Astrocyte (in vitro differentiated cells and primary cell): ENCODE data around the gene C16orf96. TPM values are rescaled to one million over a fixed set of nuclear protein-coding genes. Genes with fewer than 3 reads are reported as not detected.

Experiments used
- DNase-seq: peaks from one replicate; pipeline ENCODE4 v3.0.0-alpha.2; 2010; ENCODE audit warnings: low read depth
- FAIRE-seq: peaks from 2 replicates; lab custom pipeline; 2011; peaks lifted over from hg19 to GRCh38; lab: Jason Lieb, UNC
- H2AFZ ChIP-seq: 2 replicates; pipeline ENCODE4 v1.6.0; 2012; ENCODE audit warnings: low read depth, low read length, inconsistent platforms
- H3K27ac ChIP-seq: 2 replicates; pipeline ENCODE4 v1.5.1; 2011; ENCODE audit warnings: low read depth, low read length, inconsistent platforms
- H3K27me3 ChIP-seq: 2 replicates; pipeline ENCODE4 v1.6.0; 2011; ENCODE audit warnings: low read length, inconsistent platforms; ENCODE audit not compliant: insufficient read depth
- H3K36me3 ChIP-seq: 2 replicates; pipeline ENCODE4 v1.5.1; 2011; ENCODE audit warnings: low read length, inconsistent platforms; ENCODE audit not compliant: insufficient read depth
- H3K4me1 ChIP-seq: 2 replicates; pipeline ENCODE4 v1.5.1; 2011; ENCODE audit warnings: low read length, inconsistent platforms; ENCODE audit not compliant: insufficient read depth
- H3K4me2 ChIP-seq: 2 replicates; pipeline ENCODE4 v1.6.0; 2012; ENCODE audit warnings: low read length, inconsistent platforms
- H3K4me3 ChIP-seq: 2 replicates; pipeline ENCODE4 v1.5.1; 2011; ENCODE audit warnings: low read depth, mild to moderate bottlenecking, low read length, inconsistent platforms; ENCODE audit not compliant: insufficient read depth
- H3K79me2 ChIP-seq: 2 replicates; pipeline ENCODE4 v1.6.0; 2012; ENCODE audit warnings: mild to moderate bottlenecking, low read length, inconsistent platforms; ENCODE audit not compliant: insufficient read depth
- H3K9ac ChIP-seq: 2 replicates; pipeline ENCODE4 v1.6.0; 2012; ENCODE audit warnings: mild to moderate bottlenecking, low read length, inconsistent platforms
- H3K9me3 ChIP-seq: 2 replicates; pipeline ENCODE4 v1.5.1; 2012; ENCODE audit warnings: low read depth, mild to moderate bottlenecking, low read length, inconsistent platforms; ENCODE audit not compliant: insufficient read depth
- H4K20me1 ChIP-seq: 2 replicates; pipeline ENCODE4 v1.6.0; 2012; ENCODE audit warnings: low read length, inconsistent platforms; ENCODE audit not compliant: insufficient read depth
- H3K27ac Mint-ChIP-seq: one replicate; pipeline ENCODE4 v1.8.0; 2021; ENCODE audit warnings: mild to moderate bottlenecking, mixed read lengths; ENCODE audit not compliant: unreplicated experiment
- H3K27me3 Mint-ChIP-seq: one replicate; pipeline ENCODE4 v1.8.0; 2021; ENCODE audit warnings: low read depth, mixed read lengths; ENCODE audit not compliant: unreplicated experiment
- H3K36me3 Mint-ChIP-seq: one replicate; pipeline ENCODE4 v1.8.0; 2021; ENCODE audit warnings: low read depth, mixed read lengths; ENCODE audit not compliant: unreplicated experiment
- H3K4me1 Mint-ChIP-seq: one replicate; pipeline ENCODE4 v1.8.0; 2021; ENCODE audit warnings: low read depth, mixed read lengths; ENCODE audit not compliant: unreplicated experiment
- H3K4me3 Mint-ChIP-seq: one replicate; pipeline ENCODE4 v1.8.0; 2021; ENCODE audit warnings: mild to moderate bottlenecking, moderate library complexity, mixed read lengths; ENCODE audit not compliant: unreplicated experiment
- H3K9me3 Mint-ChIP-seq: one replicate; pipeline ENCODE4 v1.8.0; 2021; ENCODE audit warnings: mild to moderate bottlenecking, mixed read lengths; ENCODE audit not compliant: unreplicated experiment
- EZH2 ChIP-seq: IDR thresholded peaks from 2 replicates; pipeline ENCODE4 v1.6.1; 2012; ENCODE audit warnings: mild to moderate bottlenecking, low read length, inconsistent platforms; ENCODE audit not compliant: insufficient read depth
- total RNA-seq: library from RNA; stranded (reverse); gene quantifications from 2 replicates; pipeline ENCODE4 v1.2.1, GENCODE V29; 2021
- TF ChIP-seq, protein P1 (sequence below): IDR thresholded peaks from 2 replicates; pipeline ENCODE4 v1.5.1; 2011; ENCODE audit warnings: low read depth, mild to moderate bottlenecking, inconsistent platforms, low read length, moderate library complexity; ENCODE audit not compliant: insufficient read depth

Gene C16orf96
- total RNA-seq, 1 donor from 2014 or later = 0.20 TPM

DNA sequence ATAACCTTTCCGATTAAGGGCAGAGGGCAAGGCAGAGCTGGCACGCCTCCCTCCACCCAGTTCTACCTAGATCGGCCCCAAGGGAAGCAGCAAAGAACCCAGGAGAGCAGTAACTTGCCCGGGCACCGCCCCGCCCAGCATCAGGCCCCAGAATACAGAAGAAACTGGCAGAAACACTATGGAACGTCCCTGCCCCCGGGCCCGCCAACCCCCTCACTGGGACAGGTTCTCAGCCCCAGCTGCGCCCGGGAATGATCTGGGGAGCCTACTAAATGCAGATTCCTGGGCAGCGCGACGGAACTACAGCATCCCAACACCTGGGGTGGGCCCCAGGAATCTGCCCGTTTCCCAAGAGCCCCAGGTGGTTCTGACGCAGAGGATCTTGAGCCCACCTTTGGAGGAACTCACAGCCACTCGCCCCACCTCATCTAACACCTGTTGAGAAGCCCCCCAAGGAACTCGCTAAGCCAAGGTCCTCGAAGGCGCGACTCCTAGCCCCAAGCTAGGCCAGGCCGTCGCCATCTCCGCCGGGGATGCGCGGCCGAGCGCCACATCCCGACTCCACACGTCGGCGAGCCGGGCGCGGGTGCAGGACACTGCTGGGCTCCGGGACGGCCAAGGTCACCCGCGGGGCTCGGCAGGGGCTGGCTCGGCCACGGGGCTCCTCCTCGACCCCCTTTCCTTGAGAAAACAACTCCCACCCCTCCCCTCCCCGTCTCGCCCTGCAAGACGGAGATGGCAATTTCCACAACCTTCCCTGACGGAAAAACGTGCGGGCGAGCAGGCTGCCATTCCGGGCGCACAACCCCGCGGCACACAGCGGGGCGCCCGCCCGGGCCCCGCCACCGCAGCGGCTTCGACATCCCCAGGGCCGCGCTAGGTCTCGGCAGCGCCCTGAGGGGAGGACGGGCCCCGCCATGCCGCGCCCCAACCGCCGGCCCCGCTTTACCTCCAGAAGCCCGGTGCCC lies 18.5 kb upstream of the C16orf96 start:
- no peaks in the 10 kb centered on the region for H3K36me3 ChIP-seq
- FAIRE-seq (no peak), DNase-seq (no peak)
- H3K4me2 ChIP-seq = peak overlapping the region; percentile 93
- peaks cover 7% of the 10 kb centered on the region for H3K9me3 Mint-ChIP-seq
- H3K9me3 ChIP-seq = peaks cover 7% of the 10 kb centered on the region
- peak overlapping the region; percentile 75 for H3K9ac ChIP-seq
- H3K4me3 Mint-ChIP-seq = peak overlapping the region; percentile 91
- peaks cover 11% of the 10 kb centered on the region for H3K4me1 Mint-ChIP-seq
- no peaks in the 10 kb centered on the region for H3K4me1 ChIP-seq
- no peaks in the 10 kb centered on the region for H3K27me3 ChIP-seq
- H3K27ac ChIP-seq = no peak overlapping the region
- peak overlapping the region; percentile 85 for H3K27ac Mint-ChIP-seq
- H3K4me3 ChIP-seq = peak overlapping the region; percentile 69
- peaks cover 23% of the 10 kb centered on the region for H4K20me1 ChIP-seq
- H3K79me2 ChIP-seq = peaks cover 31% of the 10 kb centered on the region
- H2AFZ ChIP-seq = peak overlapping the region; percentile 70
- H3K27me3 Mint-ChIP-seq = no peaks in the 10 kb centered on the region
- no peak for TF ChIP-seq EZH2
- TF ChIP-seq, protein P1, sequence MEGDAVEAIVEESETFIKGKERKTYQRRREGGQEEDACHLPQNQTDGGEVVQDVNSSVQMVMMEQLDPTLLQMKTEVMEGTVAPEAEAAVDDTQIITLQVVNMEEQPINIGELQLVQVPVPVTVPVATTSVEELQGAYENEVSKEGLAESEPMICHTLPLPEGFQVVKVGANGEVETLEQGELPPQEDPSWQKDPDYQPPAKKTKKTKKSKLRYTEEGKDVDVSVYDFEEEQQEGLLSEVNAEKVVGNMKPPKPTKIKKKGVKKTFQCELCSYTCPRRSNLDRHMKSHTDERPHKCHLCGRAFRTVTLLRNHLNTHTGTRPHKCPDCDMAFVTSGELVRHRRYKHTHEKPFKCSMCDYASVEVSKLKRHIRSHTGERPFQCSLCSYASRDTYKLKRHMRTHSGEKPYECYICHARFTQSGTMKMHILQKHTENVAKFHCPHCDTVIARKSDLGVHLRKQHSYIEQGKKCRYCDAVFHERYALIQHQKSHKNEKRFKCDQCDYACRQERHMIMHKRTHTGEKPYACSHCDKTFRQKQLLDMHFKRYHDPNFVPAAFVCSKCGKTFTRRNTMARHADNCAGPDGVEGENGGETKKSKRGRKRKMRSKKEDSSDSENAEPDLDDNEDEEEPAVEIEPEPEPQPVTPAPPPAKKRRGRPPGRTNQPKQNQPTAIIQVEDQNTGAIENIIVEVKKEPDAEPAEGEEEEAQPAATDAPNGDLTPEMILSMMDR = no peak
- peaks cover 22% of the 10 kb centered on the region for H3K36me3 Mint-ChIP-seq

DNA sequence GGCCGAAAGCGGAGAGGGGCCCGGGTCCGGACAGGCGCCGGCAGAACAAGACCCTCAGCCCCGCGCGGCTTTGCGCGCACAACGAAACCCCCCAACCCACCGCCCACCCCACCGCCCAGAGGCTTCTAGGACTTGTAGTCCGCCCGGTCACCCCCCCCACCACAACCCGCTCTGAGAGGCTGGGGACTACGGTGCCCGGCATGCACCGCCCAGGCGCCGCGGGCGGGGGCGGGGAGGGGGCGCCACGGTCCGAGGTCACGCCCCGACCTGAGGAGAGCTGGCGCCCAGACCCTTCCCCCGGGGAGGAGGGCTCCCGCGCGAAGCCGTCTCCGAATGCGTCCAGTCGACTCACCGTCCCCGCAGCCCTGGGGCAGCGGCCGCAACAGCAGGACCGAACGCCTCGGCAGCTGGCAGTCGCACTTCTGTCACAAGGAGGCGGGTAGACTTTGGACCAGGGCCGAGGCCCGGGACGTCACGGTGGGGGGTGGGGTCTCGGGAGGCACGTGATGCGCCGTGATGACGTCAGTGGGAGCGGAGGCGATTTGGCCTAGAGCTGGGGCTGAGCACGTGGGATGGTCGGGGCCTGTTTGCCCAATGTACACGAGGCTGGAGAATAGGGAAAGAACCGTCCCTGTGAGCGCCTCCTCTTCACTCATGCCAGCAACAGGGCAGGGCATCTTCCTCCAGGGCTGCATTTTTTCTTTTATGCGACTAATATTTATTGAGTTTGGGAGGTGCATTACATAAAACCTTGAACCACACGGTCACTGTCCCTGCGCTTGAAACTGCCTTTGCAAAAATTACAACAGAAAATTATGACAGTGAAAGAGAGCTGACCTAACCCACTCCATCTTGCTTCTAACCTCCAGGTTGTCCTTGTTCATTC lies 17.5 kb upstream of the C16orf96 start, which contains the start of gene CDIP1:
CDIP1 (minus strand) TSS at position 424 of the 886 bp plus-strand sequence. CDS start 24,643 bp downstream, outside the sequence.
- Histone ChIP-seq H3K4me1 (no peaks in the 10 kb centered on the region), H3K4me2 (peak within 1 kb of the TSS; percentile 93), H3K36me3 (no peaks in the 10 kb centered on the region), H3K9me3 (peaks cover 7% of the 10 kb centered on the region), H3K79me2 (peaks cover 31% of the 10 kb centered on the region), H3K4me3 (peak within 1 kb of the TSS; percentile 69), H3K9ac (peak within 1 kb of the TSS; percentile 75), H4K20me1 (peaks cover 15% of the 10 kb centered on the region), H2AFZ (peak within 1 kb of the TSS; percentile 98), H3K27ac (peak within 1 kb of the TSS; percentile 12), H3K27me3 (no peaks in the 10 kb centered on the region)
- peak; percentile 69 for FAIRE-seq
- Mint-ChIP-seq H3K27me3 (no peaks in the 10 kb centered on the region), H3K9me3 (peaks cover 7% of the 10 kb centered on the region), H3K4me1 (peaks cover 11% of the 10 kb centered on the region), H3K36me3 (peaks cover 17% of the 10 kb centered on the region), H3K27ac (peak within 1 kb of the TSS; percentile 85), H3K4me3 (peak within 1 kb of the TSS; percentile 91)
- DNase-seq = peak; percentile 83
- no peak for TF ChIP-seq EZH2
- TF ChIP-seq, protein P1 = no peak
